ENCODE results near the gene PEX11G. TPM values are rescaled to one million over a fixed set of nuclear protein-coding genes. Genes with fewer than 3 reads are reported as not detected.
A peak's percentile ranks its signal among the peaks of the same experiment; 100 is the strongest.

PEX11G gene
- total RNA-seq, 1 donor from 2014 or later, result 4.7 TPM

GRCh38 chr19:7522923-7523667, 34.3 kb upstream of the PEX11G start:
- DNase-seq (ENCODE audit: low spot score) (peak; percentile 63), ATAC-seq (no peak)
- intact Hi-C loops (cut with DNase I), result no loop called here

- ATAC-seq (peak; percentile 97), DNase-seq (ENCODE audit: low spot score) (peak; percentile 100)
- intact Hi-C loops (cut with DNase I), result no loop called here
Measured at GRCh38 chr19:7522072-7522922, 33.5 kb upstream of the PEX11G start, which contains the start of gene MCOLN1. Gene MCOLN1, plus strand, starts transcription at chr19:7522624. Its CDS starts 127 bp downstream, at chr19:7522751.

GRCh38 chr19:7521551-7522071, 32.8 kb upstream of the PEX11G start:
- intact Hi-C loops (cut with DNase I), result no loop called here
- ATAC-seq (no peak), DNase-seq (ENCODE audit: low spot score) (no peak)

GRCh38 chr19:7520131-7521051, 31.6 kb upstream of the PEX11G start:
- ATAC-seq (no peak), DNase-seq (ENCODE audit: low spot score) (peak; percentile 62)
- intact Hi-C loops (cut with DNase I), result no loop called here

GRCh38 chr19:7519361-7520130, 30.7 kb upstream of the PEX11G start:
- intact Hi-C loops (cut with DNase I), result no loop called here
- no peak for DNase-seq (ENCODE audit: low spot score)
- ATAC-seq, result no peak

GRCh38 chr19:7516878-7517277, 28.0 kb upstream of the PEX11G start:
- ATAC-seq (peak; percentile 5), DNase-seq (ENCODE audit: low spot score) (no peak)
- intact Hi-C loops (cut with DNase I), result no loop called here

- ATAC-seq, result peak; percentile 3
- DNase-seq (ENCODE audit: low spot score), result no peak
- intact Hi-C loops (cut with DNase I), result no loop called here
Measured at GRCh38 chr19:7516333-7516732, 27.5 kb upstream of the PEX11G start.

- ATAC-seq (peak; percentile 86), DNase-seq (ENCODE audit: low spot score) (peak; percentile 86)
- intact Hi-C loops (cut with DNase I), result no loop called here
Measured at GRCh38 chr19:7515645-7516151, 26.9 kb upstream of the PEX11G start, which contains the start of gene ZNF358. Gene ZNF358, plus strand, starts transcription at chr19:7516103. Its CDS starts 3,140 bp downstream, at chr19:7519243.

- DNase-seq (ENCODE audit: low spot score) (no peak), ATAC-seq (peak; percentile 44)
- intact Hi-C loops (cut with DNase I), result no loop called here
Measured at GRCh38 chr19:7515110-7515644, 26.3 kb upstream of the PEX11G start.

- intact Hi-C loops (cut with DNase I), result no loop called here
- ATAC-seq (no peak), DNase-seq (ENCODE audit: low spot score) (no peak)
Measured at GRCh38 chr19:7513809-7514642, 25.2 kb upstream of the PEX11G start.

- intact Hi-C loops (cut with DNase I), result no loop called here
- ATAC-seq (no peak), DNase-seq (ENCODE audit: low spot score) (no peak)
Measured at GRCh38 chr19:7512400-7512851, 23.6 kb upstream of the PEX11G start.

- DNase-seq (ENCODE audit: low spot score) (no peak), ATAC-seq (no peak)
- intact Hi-C loops (cut with DNase I), result no loop called here
Measured at GRCh38 chr19:7509625-7510024, 20.8 kb upstream of the PEX11G start.

GRCh38 chr19:7507884-7508283, 19.0 kb upstream of the PEX11G start:
- ATAC-seq (peak; percentile 61), DNase-seq (ENCODE audit: low spot score) (peak; percentile 82)
- intact Hi-C loops (cut with DNase I), result no loop called here

GRCh38 chr19:7506385-7507328, 17.8 kb upstream of the PEX11G start:
- DNase-seq (ENCODE audit: low spot score), result peak; percentile 91
- intact Hi-C loops (cut with DNase I), result no loop called here
- peak; percentile 95 for ATAC-seq

GRCh38 chr19:7505682-7506384, 17.0 kb upstream of the PEX11G start:
- DNase-seq (ENCODE audit: low spot score) (peak; percentile 79), ATAC-seq (peak; percentile 75)
- intact Hi-C loops (cut with DNase I), result no loop called here

Measured in sciatic nerve (tissue), 2 donors.